ENCODE results near the gene NRBF2. TPM values are rescaled to one million over a fixed set of nuclear protein-coding genes. Genes with fewer than 3 reads are reported as not detected.

The NRBF2 gene
- total RNA-seq, 2 donors from 2014 or later = 27.5 to 28.9 TPM

DNA sequence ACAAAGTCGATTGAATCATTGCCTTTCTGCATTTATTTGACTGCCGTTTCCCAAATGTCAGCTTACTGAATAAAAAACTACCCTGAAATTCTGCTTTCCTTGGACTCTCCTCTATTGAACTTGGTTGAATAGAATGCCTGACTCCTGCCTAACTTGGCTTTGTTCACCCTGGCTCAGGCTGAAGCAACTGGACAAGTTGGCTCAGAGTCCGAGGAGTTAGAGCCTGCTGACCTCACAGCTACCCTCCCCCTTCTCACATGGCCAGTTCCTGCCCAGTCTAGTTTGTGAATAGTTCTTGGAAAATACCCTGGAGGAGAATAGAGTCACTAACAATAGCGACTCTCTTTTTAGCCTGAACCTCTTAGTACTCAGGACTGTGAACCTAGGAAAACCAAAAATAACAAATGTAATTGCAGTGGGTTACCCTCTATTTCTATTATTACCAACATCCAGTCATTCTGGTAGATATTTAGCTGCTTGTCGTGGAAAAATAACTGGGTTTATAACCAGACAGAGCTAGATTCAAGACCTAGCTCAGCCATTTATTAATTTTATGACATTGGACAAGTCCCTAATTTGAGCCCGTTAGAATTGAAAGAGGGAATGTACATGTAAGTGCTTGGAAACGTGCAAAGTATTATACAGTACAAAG lies 17.3 kb upstream of the NRBF2 start:
- Mint-ChIP-seq H3K27me3 (ENCODE audit: insufficient read depth) (no peaks in the 10 kb centered on the region), H3K36me3 (ENCODE audit: low read depth) (no peaks in the 10 kb centered on the region), H3K4me3 (no peak overlapping the region), H3K27ac (no peak overlapping the region), H3K4me1 (no peaks in the 10 kb centered on the region), H3K9me3 (no peaks in the 10 kb centered on the region)
- no peak for DNase-seq
- TF ChIP-seq, protein P1, sequence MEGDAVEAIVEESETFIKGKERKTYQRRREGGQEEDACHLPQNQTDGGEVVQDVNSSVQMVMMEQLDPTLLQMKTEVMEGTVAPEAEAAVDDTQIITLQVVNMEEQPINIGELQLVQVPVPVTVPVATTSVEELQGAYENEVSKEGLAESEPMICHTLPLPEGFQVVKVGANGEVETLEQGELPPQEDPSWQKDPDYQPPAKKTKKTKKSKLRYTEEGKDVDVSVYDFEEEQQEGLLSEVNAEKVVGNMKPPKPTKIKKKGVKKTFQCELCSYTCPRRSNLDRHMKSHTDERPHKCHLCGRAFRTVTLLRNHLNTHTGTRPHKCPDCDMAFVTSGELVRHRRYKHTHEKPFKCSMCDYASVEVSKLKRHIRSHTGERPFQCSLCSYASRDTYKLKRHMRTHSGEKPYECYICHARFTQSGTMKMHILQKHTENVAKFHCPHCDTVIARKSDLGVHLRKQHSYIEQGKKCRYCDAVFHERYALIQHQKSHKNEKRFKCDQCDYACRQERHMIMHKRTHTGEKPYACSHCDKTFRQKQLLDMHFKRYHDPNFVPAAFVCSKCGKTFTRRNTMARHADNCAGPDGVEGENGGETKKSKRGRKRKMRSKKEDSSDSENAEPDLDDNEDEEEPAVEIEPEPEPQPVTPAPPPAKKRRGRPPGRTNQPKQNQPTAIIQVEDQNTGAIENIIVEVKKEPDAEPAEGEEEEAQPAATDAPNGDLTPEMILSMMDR (conservative IDR thresholded peaks at IDR 0.05) = no peak
- Histone ChIP-seq H3K9me3 (ENCODE audit: control insufficient read depth, low read length) (no peaks in the 10 kb centered on the region), H3K4me1 (ENCODE audit: control insufficient read depth, insufficient read depth, low read length) (no peaks in the 10 kb centered on the region), H3K27ac (ENCODE audit: low read depth, low read length) (peak overlapping the region; percentile 71), H3K9ac (ENCODE audit: extremely low read depth, low read length, poor library complexity, severe bottlenecking) (no peak overlapping the region), H3K27me3 (ENCODE audit: control insufficient read depth, insufficient read depth, low read length, poor library complexity, severe bottlenecking) (no peaks in the 10 kb centered on the region), H3K36me3 (ENCODE audit: control insufficient read depth, insufficient read depth, low read length) (no peaks in the 10 kb centered on the region), H3K4me3 (ENCODE audit: low read length) (no peak overlapping the region)
- 85 to 87% methylated on average over 5 to 6 of the region's 7 CpGs for WGBS, 2 experiments (ENCODE audit: insufficient coverage in 1 of 2, insufficient read length in 1 of 2)

DNA sequence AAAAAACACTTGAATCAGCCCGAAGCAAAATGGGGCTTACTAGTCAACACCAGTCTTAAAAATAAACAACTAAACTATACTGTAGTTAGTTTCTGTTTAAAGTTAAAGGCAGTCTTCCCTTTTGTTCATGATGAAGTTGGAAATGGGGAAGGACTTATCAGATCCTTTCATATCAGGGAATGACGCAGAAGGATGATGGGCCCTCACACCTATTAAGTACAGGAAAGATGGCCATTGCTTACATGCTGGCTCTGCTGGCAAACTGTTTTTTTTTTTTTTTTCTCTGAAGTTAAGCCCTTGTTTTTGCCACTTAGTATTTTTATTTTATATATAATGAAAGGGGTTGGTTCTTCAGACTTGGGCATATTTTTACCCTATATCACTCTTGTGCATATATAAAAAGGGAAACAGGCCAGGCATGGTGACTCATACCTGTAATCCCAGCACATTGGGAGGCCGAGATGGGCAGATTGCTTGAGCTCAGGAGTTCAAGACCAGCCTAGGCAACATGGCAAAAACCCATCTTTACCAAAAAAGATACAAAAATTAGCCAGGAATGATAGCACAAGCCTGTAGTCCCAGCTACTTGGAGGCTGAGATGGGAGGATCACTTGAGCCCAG lies 16.6 kb upstream of the NRBF2 start:
- H3K9me3 ChIP-seq (ENCODE audit: control insufficient read depth, low read length) = no peaks in the 10 kb centered on the region
- no peaks in the 10 kb centered on the region for H3K4me1 ChIP-seq (ENCODE audit: control insufficient read depth, insufficient read depth, low read length)
- H3K36me3 Mint-ChIP-seq (ENCODE audit: low read depth) = no peaks in the 10 kb centered on the region
- H3K27me3 ChIP-seq (ENCODE audit: control insufficient read depth, insufficient read depth, low read length, poor library complexity, severe bottlenecking) = no peaks in the 10 kb centered on the region
- H3K4me1 Mint-ChIP-seq = no peaks in the 10 kb centered on the region
- no peak overlapping the region for H3K4me3 Mint-ChIP-seq
- no peak overlapping the region for H3K9ac ChIP-seq (ENCODE audit: extremely low read depth, low read length, poor library complexity, severe bottlenecking)
- H3K9me3 Mint-ChIP-seq = no peaks in the 10 kb centered on the region
- TF ChIP-seq, protein P1 (conservative IDR thresholded peaks at IDR 0.05) = no peak
- no peak for DNase-seq
- H3K27ac ChIP-seq (ENCODE audit: low read depth, low read length) = no peak overlapping the region
- no peaks in the 10 kb centered on the region for H3K27me3 Mint-ChIP-seq (ENCODE audit: insufficient read depth)
- H3K4me3 ChIP-seq (ENCODE audit: low read length) = no peak overlapping the region
- no peaks in the 10 kb centered on the region for H3K36me3 ChIP-seq (ENCODE audit: control insufficient read depth, insufficient read depth, low read length)
- WGBS, 2 experiments (ENCODE audit: insufficient coverage in 1 of 2, insufficient read length in 1 of 2) = 90 to 97% methylated on average over 2 of the region's 3 CpGs
- H3K27ac Mint-ChIP-seq = no peak overlapping the region

DNA sequence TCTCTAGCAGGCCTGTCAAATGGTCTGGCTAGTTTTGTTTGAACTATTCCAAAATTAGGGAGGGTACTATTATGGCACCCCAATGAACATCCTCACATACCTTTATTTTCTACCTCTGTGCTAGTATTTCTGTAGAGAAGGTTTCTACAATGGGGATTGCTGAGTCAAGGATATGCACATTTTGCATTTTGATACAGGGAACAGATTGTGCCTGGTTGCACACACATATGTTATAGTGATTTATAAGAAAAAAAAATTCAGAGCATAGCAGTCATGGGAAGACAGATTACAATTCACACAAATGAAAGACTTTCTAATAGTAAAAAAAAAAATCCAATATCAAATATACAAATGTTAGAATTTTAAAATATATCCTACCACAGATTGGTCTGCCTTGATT lies 14.1 kb upstream of the NRBF2 start:
- no peaks in the 10 kb centered on the region for H3K36me3 Mint-ChIP-seq (ENCODE audit: low read depth)
- peaks cover 2% of the 10 kb centered on the region for H3K9me3 Mint-ChIP-seq
- Histone ChIP-seq H3K9ac (ENCODE audit: extremely low read depth, low read length, poor library complexity, severe bottlenecking) (no peak overlapping the region), H3K27ac (ENCODE audit: low read depth, low read length) (no peak overlapping the region), H3K36me3 (ENCODE audit: control insufficient read depth, insufficient read depth, low read length) (no peaks in the 10 kb centered on the region), H3K4me3 (ENCODE audit: low read length) (no peak overlapping the region), H3K27me3 (ENCODE audit: control insufficient read depth, insufficient read depth, low read length, poor library complexity, severe bottlenecking) (no peaks in the 10 kb centered on the region), H3K4me1 (ENCODE audit: control insufficient read depth, insufficient read depth, low read length) (no peaks in the 10 kb centered on the region), H3K9me3 (ENCODE audit: control insufficient read depth, low read length) (no peaks in the 10 kb centered on the region)
- TF ChIP-seq, protein P1 (conservative IDR thresholded peaks at IDR 0.05) = no peak
- no peak for DNase-seq
- H3K27me3 Mint-ChIP-seq (ENCODE audit: insufficient read depth) = no peaks in the 10 kb centered on the region
- no peaks in the 10 kb centered on the region for H3K4me1 Mint-ChIP-seq
- no peak overlapping the region for H3K4me3 Mint-ChIP-seq
- no peak overlapping the region for H3K27ac Mint-ChIP-seq
